ENCODE data around the gene IL12RB1.

The IL12RB1 gene

GRCh38 chr19:18086590-18087138 lies at the start of gene IL12RB1:
TSS of gene IL12RB1 (minus strand) at chr19:18086934. CDS start at chr19:18086823, 111 bp downstream.
- H3K4me3 ChIP-seq (replicated peaks; ENCODE audit: low read depth, low read length): peak within 1 kb of the TSS; percentile 77
- peaks cover 1% of the 10 kb centered on the region; the same call in 1 of the 2 replicates for H3K36me3 ChIP-seq (ENCODE audit: control insufficient read depth, insufficient read depth, low read length)
- H3K27me3 ChIP-seq (replicated peaks; ENCODE audit: control insufficient read depth, insufficient read depth, low read length): no peaks in the 10 kb centered on the region
- no peak for TF ChIP-seq CTCF (IDR thresholded peaks at IDR 0.05; ENCODE audit: insufficient read depth, low read length, poor library complexity, severe bottlenecking)
- DNase-seq (ENCODE audit: extremely low read depth, insufficient read length): peak; percentile 68

- no peak for DNase-seq (ENCODE audit: extremely low read depth, insufficient read length)
Measured at GRCh38 chr19:18135712-18136584, 49.2 kb upstream of the IL12RB1 start.

GRCh38 chr19:18131841-18132596 lies 45.3 kb upstream of the IL12RB1 start:
- TF ChIP-seq CTCF (IDR thresholded peaks at IDR 0.05; ENCODE audit: insufficient read depth, low read length, poor library complexity, severe bottlenecking): no peak
- H3K36me3 ChIP-seq (ENCODE audit: control insufficient read depth, insufficient read depth, low read length): peaks cover 35% of the 10 kb centered on the region
- no peak for DNase-seq (ENCODE audit: extremely low read depth, insufficient read length)
- H3K27me3 ChIP-seq (replicated peaks; ENCODE audit: control insufficient read depth, insufficient read depth, low read length): no peaks in the 10 kb centered on the region
- no peak overlapping the region for H3K4me3 ChIP-seq (replicated peaks; ENCODE audit: low read depth, low read length)

More at GRCh38 chr19:18135712-18136584, 49.2 kb upstream of the IL12RB1 start:
- no peak for TF ChIP-seq CTCF (IDR thresholded peaks at IDR 0.05; ENCODE audit: insufficient read depth, low read length, poor library complexity, severe bottlenecking)
- H3K27me3 ChIP-seq (replicated peaks; ENCODE audit: control insufficient read depth, insufficient read depth, low read length): no peaks in the 10 kb centered on the region
- H3K36me3 ChIP-seq (ENCODE audit: control insufficient read depth, insufficient read depth, low read length): peaks cover 27% of the 10 kb centered on the region
- H3K4me3 ChIP-seq (replicated peaks; ENCODE audit: low read depth, low read length): no peak overlapping the region

- H3K4me3 ChIP-seq (replicated peaks; ENCODE audit: low read depth, low read length): no peak overlapping the region
- TF ChIP-seq CTCF (IDR thresholded peaks at IDR 0.05; ENCODE audit: insufficient read depth, low read length, poor library complexity, severe bottlenecking): no peak
- H3K36me3 ChIP-seq (ENCODE audit: control insufficient read depth, insufficient read depth, low read length): peaks cover 35% of the 10 kb centered on the region
- DNase-seq (ENCODE audit: extremely low read depth, insufficient read length): no peak
- H3K27me3 ChIP-seq (replicated peaks; ENCODE audit: control insufficient read depth, insufficient read depth, low read length): no peaks in the 10 kb centered on the region
Measured at GRCh38 chr19:18130523-18131242, 43.9 kb upstream of the IL12RB1 start.

GRCh38 chr19:18128805-18129204 lies 42.1 kb upstream of the IL12RB1 start:
- no peak for TF ChIP-seq CTCF (IDR thresholded peaks at IDR 0.05; ENCODE audit: insufficient read depth, low read length, poor library complexity, severe bottlenecking)
- H3K36me3 ChIP-seq (ENCODE audit: control insufficient read depth, insufficient read depth, low read length): peaks cover 34% of the 10 kb centered on the region
- no peak for DNase-seq (ENCODE audit: extremely low read depth, insufficient read length)

More at GRCh38 chr19:18128805-18129204, 42.1 kb upstream of the IL12RB1 start:
- no peak overlapping the region for H3K4me3 ChIP-seq (replicated peaks; ENCODE audit: low read depth, low read length)
- H3K27me3 ChIP-seq (replicated peaks; ENCODE audit: control insufficient read depth, insufficient read depth, low read length): no peaks in the 10 kb centered on the region

All from GM06990 (cell line).